ENCODE results near the gene LRRC7. TPM values are rescaled to one million over a fixed set of nuclear protein-coding genes. Genes with fewer than 3 reads are reported as not detected.

Gene LRRC7
- total RNA-seq, 1 experiment from 2014 or later, result 0.14 TPM

GRCh38 chr1:70033266-70033873, 465.6 kb downstream of the LRRC7 start:
- CTCF ChIA-PET, result no interaction called here
- DNase-seq, result no peak
- no peaks in the 10 kb centered on the region for H3K4me1 Mint-ChIP-seq (ENCODE audit: low read depth, unreplicated experiment)
- intact Hi-C loops (cut with micrococcal nuclease; ENCODE audit: unreplicated experiment), result loop anchor here (5.0 kb wide), 1 partner anchor 479 kb away; no protein-coding TSS in a partner anchor
- no peaks in the 10 kb centered on the region for H3K9me3 Mint-ChIP-seq (ENCODE audit: low read depth, unreplicated experiment)
- TF ChIP-seq, protein P1, sequence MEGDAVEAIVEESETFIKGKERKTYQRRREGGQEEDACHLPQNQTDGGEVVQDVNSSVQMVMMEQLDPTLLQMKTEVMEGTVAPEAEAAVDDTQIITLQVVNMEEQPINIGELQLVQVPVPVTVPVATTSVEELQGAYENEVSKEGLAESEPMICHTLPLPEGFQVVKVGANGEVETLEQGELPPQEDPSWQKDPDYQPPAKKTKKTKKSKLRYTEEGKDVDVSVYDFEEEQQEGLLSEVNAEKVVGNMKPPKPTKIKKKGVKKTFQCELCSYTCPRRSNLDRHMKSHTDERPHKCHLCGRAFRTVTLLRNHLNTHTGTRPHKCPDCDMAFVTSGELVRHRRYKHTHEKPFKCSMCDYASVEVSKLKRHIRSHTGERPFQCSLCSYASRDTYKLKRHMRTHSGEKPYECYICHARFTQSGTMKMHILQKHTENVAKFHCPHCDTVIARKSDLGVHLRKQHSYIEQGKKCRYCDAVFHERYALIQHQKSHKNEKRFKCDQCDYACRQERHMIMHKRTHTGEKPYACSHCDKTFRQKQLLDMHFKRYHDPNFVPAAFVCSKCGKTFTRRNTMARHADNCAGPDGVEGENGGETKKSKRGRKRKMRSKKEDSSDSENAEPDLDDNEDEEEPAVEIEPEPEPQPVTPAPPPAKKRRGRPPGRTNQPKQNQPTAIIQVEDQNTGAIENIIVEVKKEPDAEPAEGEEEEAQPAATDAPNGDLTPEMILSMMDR (IDR thresholded peaks at IDR 0.05; ENCODE audit: unreplicated experiment), result no peak
- no peak overlapping the region for H3K4me3 Mint-ChIP-seq (ENCODE audit: low read depth, unreplicated experiment)
- no peaks in the 10 kb centered on the region for H3K27me3 Mint-ChIP-seq (ENCODE audit: unreplicated experiment)
- H3K27ac Mint-ChIP-seq (ENCODE audit: unreplicated experiment), result no peak overlapping the region
- no peaks in the 10 kb centered on the region for H3K36me3 Mint-ChIP-seq (ENCODE audit: insufficient read depth, unreplicated experiment)
- BruUV-seq (replicated peaks), result no TSS peak

DNA sequence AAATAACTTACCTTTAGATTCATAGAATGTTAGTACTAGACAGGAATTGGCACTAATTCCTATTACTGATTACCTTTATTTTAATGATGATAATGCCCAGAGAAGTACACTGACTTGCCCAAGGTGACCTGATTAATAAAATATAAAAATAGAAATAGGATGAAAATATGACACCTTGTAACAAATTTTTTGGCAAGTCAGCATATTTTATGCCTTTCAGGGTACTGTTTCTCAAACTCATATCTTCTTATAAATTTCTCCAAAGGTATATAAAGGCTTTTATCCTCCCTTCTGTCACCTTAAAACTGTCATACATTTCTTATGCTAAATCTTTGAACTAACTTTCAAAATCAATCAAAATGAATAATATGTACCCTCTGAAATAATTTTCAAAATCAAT, 466.2 kb downstream of the LRRC7 start:
- no peak for DNase-seq
- Mint-ChIP-seq H3K27ac (ENCODE audit: unreplicated experiment) (no peak overlapping the region), H3K36me3 (ENCODE audit: insufficient read depth, unreplicated experiment) (no peaks in the 10 kb centered on the region), H3K4me3 (ENCODE audit: low read depth, unreplicated experiment) (no peak overlapping the region), H3K4me1 (ENCODE audit: low read depth, unreplicated experiment) (no peaks in the 10 kb centered on the region), H3K27me3 (ENCODE audit: unreplicated experiment) (no peaks in the 10 kb centered on the region), H3K9me3 (ENCODE audit: low read depth, unreplicated experiment) (no peaks in the 10 kb centered on the region)
- no TSS peak for BruUV-seq (replicated peaks)
- TF ChIP-seq, protein P1 (IDR thresholded peaks at IDR 0.05; ENCODE audit: unreplicated experiment), result no peak
- CTCF ChIA-PET, result no interaction called here
- intact Hi-C loops (cut with micrococcal nuclease; ENCODE audit: unreplicated experiment), result loop anchor here (5.0 kb wide), 1 partner anchor 478 kb away; no protein-coding TSS in a partner anchor

DNA sequence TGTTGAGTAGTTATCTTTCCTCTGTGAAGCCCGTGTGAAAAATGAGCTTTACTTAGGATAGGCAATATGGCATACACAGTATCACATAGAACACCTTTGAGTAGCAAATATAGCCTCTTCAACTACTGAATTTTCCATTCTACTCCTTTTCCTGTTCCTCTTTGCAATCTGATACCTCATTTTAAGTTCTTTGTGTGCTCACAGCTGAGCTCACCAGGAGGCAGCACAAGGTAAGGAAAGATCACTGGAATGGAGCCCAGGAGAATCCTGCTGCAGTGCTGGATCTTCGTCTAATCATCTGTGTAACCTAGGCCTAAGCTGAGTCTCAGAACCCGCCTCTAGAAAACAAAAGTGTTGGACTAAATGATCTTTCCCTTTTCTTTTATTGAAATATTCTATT, 466.7 kb downstream of the LRRC7 start:
- no peak overlapping the region for H3K27ac Mint-ChIP-seq (ENCODE audit: unreplicated experiment)
- BruUV-seq (replicated peaks), result no TSS peak

DNA sequence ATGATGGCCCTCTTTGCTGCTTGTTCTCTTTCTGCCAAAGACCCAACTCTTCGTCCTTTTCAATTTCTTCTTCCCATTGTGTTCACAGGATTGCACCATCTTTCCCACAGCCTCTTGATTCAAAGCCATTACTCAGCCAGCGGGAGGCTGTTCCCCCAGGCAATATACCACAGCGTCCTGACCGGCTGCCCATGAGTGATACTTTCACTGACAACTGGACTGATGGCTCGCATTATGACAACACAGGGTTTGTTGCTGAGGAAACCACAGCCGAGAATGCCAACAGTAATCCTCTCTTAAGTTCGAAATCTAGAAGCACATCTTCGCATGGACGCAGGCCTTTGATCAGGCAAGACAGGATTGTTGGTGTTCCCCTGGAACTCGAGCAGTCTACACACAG, 470.3 kb downstream of the LRRC7 start:
- intact Hi-C loops (cut with micrococcal nuclease; ENCODE audit: unreplicated experiment), result no loop called here
- Mint-ChIP-seq H3K36me3 (ENCODE audit: insufficient read depth, unreplicated experiment) (no peaks in the 10 kb centered on the region), H3K4me1 (ENCODE audit: low read depth, unreplicated experiment) (no peaks in the 10 kb centered on the region), H3K27me3 (ENCODE audit: unreplicated experiment) (no peaks in the 10 kb centered on the region), H3K9me3 (ENCODE audit: low read depth, unreplicated experiment) (no peaks in the 10 kb centered on the region), H3K27ac (ENCODE audit: unreplicated experiment) (no peak overlapping the region), H3K4me3 (ENCODE audit: low read depth, unreplicated experiment) (no peak overlapping the region)
- TF ChIP-seq, protein P1 (IDR thresholded peaks at IDR 0.05; ENCODE audit: unreplicated experiment), result no peak
- no TSS peak for BruUV-seq (replicated peaks)
- CTCF ChIA-PET, result no interaction called here
- DNase-seq, result no peak

More for the DNA sequence above, 466.7 kb downstream of the LRRC7 start:
- no peak overlapping the region for H3K4me3 Mint-ChIP-seq (ENCODE audit: low read depth, unreplicated experiment)
- no peaks in the 10 kb centered on the region for H3K27me3 Mint-ChIP-seq (ENCODE audit: unreplicated experiment)
- peak; percentile 23 for DNase-seq
- CTCF ChIA-PET, result no interaction called here
- no peaks in the 10 kb centered on the region for H3K36me3 Mint-ChIP-seq (ENCODE audit: insufficient read depth, unreplicated experiment)
- H3K4me1 Mint-ChIP-seq (ENCODE audit: low read depth, unreplicated experiment), result no peaks in the 10 kb centered on the region
- H3K9me3 Mint-ChIP-seq (ENCODE audit: low read depth, unreplicated experiment), result no peaks in the 10 kb centered on the region
- TF ChIP-seq, protein P1 (IDR thresholded peaks at IDR 0.05; ENCODE audit: unreplicated experiment), result no peak
- intact Hi-C loops (cut with micrococcal nuclease; ENCODE audit: unreplicated experiment), result loop anchor here (5.0 kb wide), 1 partner anchor 478 kb away; no protein-coding TSS in a partner anchor
